ENCODE data around the gene MAPKAP1. TPM values are rescaled to one million over a fixed set of nuclear protein-coding genes. Genes with fewer than 3 reads are reported as not detected.
"Not testable (repeated sequence)": the region's sequence is repeated elsewhere in the genome, so short reads cannot be mapped to it uniquely, and the experiment has no call there.

Gene MAPKAP1
- total RNA-seq, 2 donors from 2014 or later = 83.7 to 115 TPM

GRCh38 chr9:125587819-125588460, 119.1 kb downstream of the MAPKAP1 start:
- H3K27ac Mint-ChIP-seq = no peak overlapping the region
- H3K27me3 Mint-ChIP-seq = no peaks in the 10 kb centered on the region
- H3K4me3 Mint-ChIP-seq = no peak overlapping the region
- H3K36me3 Mint-ChIP-seq = no peaks in the 10 kb centered on the region
- H3K4me1 Mint-ChIP-seq (ENCODE audit: low read depth in 2 of 2) = peaks cover 24 to 42% of the 10 kb centered on the region in 2 donors
- no peaks in the 10 kb centered on the region for H3K9me3 Mint-ChIP-seq
- DNase-seq (ENCODE audit: low spot score) = no peak
- ATAC-seq = no peak

GRCh38 chr9:125586172-125586511, 120.9 kb downstream of the MAPKAP1 start:
- no peaks in the 10 kb centered on the region for H3K27me3 Mint-ChIP-seq
- peaks cover 23 to 36% of the 10 kb centered on the region in 2 donors for H3K4me1 Mint-ChIP-seq (ENCODE audit: low read depth in 2 of 2)
- peaks cover 6% of the 10 kb centered on the region for H3K36me3 Mint-ChIP-seq
- ATAC-seq (no peak), DNase-seq (ENCODE audit: low spot score) (no peak)
- H3K4me3 Mint-ChIP-seq = no peak overlapping the region
- H3K27ac Mint-ChIP-seq = no peak overlapping the region
- H3K9me3 Mint-ChIP-seq = no peaks in the 10 kb centered on the region

- Mint-ChIP-seq H3K27ac (no peak overlapping the region), H3K4me3 (no peak overlapping the region), H3K27me3 (no peaks in the 10 kb centered on the region), H3K36me3 (peaks cover 10% of the 10 kb centered on the region), H3K9me3 (no peaks in the 10 kb centered on the region), H3K4me1 (ENCODE audit: low read depth in 2 of 2) (peaks cover 21 to 34% of the 10 kb centered on the region in 2 donors)
- ATAC-seq = no peak
- no peak for DNase-seq (ENCODE audit: low spot score)
Observed at GRCh38 chr9:125585503-125586171, 121.4 kb downstream of the MAPKAP1 start.

DNA sequence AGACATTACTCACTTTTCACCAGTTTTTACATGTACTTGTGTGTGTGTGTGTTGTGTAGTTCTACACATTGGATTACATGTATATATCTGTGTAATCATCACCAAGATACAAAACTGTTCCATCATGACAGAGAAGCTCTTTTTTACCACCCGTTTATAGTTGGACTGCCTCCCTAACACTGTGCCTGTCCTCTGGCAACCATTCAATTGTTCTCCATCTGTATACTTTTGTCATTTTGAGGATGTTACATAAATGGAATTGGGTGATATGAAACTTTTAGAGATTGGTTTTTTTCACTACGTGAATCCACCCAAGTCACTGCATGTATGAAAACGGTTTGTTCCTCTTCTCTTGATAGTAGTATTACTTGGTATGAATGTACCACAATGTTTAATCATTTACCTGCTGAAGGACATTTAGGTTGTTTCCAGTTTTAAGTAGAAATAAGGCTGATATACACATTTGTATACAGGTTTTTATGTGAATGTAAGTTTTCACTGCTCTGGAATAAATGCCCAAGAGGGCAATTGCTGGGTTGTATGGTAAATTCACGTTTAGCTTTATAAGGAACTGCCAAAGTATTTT, 126.2 kb downstream of the MAPKAP1 start:
- ATAC-seq (no peak), DNase-seq (ENCODE audit: low spot score) (no peak)
- H3K9me3 Mint-ChIP-seq = no peaks in the 10 kb centered on the region
- peaks cover 11% of the 10 kb centered on the region for H3K36me3 Mint-ChIP-seq
- no peak overlapping the region for H3K27ac Mint-ChIP-seq
- H3K4me1 Mint-ChIP-seq (ENCODE audit: low read depth in 2 of 2) = peaks cover 0 to 3% of the 10 kb centered on the region in 2 donors
- H3K4me3 Mint-ChIP-seq = no peak overlapping the region
- H3K27me3 Mint-ChIP-seq = no peaks in the 10 kb centered on the region

DNA sequence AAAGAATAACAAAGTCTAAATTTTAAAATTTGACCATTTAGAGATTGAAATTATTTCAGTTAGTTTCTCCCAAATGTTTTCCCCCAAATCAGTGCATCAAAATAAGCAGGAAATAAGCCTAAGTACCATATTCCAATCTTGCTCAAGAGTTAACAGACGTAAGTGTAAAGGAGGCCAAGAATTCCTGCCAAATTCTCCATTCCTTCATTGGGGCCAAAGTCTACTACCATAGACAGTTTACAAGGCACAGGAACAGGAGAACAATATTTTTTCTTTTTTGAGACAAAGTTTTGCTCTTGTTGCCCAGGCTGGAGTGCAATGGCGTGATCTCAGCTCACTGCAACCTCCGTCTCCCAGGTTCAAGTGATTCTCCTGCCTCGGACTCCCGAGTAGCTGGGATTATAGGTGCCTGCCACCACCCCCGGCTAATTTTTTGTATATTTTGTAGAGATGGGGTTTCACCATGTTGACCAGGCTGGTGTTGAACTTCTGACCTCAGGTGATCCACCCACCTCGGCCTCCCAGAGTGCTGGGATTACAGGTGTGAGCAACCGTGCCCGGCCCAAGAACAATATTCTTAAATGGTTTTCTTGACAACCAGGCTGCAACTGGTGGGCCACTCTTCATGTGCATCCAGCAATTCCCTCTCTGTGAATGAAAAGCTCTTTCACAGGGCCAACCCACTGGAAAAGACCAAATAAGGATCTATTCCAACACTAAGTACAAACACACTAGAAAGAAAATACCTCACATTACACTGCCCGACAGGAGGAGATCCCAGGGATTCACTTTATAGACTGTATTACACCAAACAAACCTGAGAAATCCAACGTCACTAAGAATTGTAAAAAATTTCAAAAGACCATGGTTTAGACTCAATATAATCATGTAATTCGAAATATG, 127.7 kb downstream of the MAPKAP1 start:
- H3K9me3 Mint-ChIP-seq = no peaks in the 10 kb centered on the region
- no peak for DNase-seq (ENCODE audit: low spot score)

GRCh38 chr9:125574126-125574877, 132.7 kb downstream of the MAPKAP1 start:
- H3K4me3 Mint-ChIP-seq = no peak overlapping the region
- DNase-seq (ENCODE audit: low spot score) (no peak), ATAC-seq (no peak)
- H3K27ac Mint-ChIP-seq = no peak overlapping the region
- peaks cover 0 to 15% of the 10 kb centered on the region in 2 donors for H3K4me1 Mint-ChIP-seq (ENCODE audit: low read depth in 2 of 2)
- peaks cover 4% of the 10 kb centered on the region for H3K9me3 Mint-ChIP-seq
- H3K27me3 Mint-ChIP-seq = no peaks in the 10 kb centered on the region
- H3K36me3 Mint-ChIP-seq = peaks cover 11% of the 10 kb centered on the region

More for the DNA sequence above, 127.7 kb downstream of the MAPKAP1 start:
- H3K4me1 Mint-ChIP-seq (ENCODE audit: low read depth in 2 of 2) = peaks cover 0 to 11% of the 10 kb centered on the region in 2 donors
- H3K4me3 Mint-ChIP-seq = no peak overlapping the region
- ATAC-seq = no peak
- H3K27ac Mint-ChIP-seq = no peak overlapping the region
- peaks cover 11% of the 10 kb centered on the region for H3K36me3 Mint-ChIP-seq
- no peaks in the 10 kb centered on the region for H3K27me3 Mint-ChIP-seq

DNA sequence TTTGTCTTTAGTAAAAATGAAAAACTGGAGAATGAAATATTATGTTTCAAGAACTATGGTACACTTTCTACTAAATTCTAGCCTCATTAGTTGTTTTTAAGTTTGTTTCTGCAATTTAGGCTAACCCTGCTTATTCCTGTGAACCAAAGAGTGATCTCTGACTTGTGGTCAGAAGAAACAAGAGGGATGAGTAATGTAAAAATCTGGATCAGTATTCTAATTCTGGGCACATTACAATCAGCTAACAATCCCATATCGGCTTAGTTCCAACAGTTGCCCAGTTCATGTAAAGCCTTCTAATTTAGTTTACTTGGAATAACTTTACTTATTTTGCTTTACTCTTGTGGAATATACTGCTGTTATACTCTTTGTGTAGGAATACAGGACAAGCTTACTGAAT, 134.5 kb downstream of the MAPKAP1 start:
- not testable (repeated sequence) for ATAC-seq; H3K27me3 Mint-ChIP-seq; H3K27ac Mint-ChIP-seq; DNase-seq (ENCODE audit: low spot score); H3K4me3 Mint-ChIP-seq; H3K9me3 Mint-ChIP-seq
- Mint-ChIP-seq H3K4me1 (ENCODE audit: low read depth in 2 of 2) (peaks cover 0 to 19% of the 10 kb centered on the region in 2 donors), H3K36me3 (peaks cover 11% of the 10 kb centered on the region)

DNA sequence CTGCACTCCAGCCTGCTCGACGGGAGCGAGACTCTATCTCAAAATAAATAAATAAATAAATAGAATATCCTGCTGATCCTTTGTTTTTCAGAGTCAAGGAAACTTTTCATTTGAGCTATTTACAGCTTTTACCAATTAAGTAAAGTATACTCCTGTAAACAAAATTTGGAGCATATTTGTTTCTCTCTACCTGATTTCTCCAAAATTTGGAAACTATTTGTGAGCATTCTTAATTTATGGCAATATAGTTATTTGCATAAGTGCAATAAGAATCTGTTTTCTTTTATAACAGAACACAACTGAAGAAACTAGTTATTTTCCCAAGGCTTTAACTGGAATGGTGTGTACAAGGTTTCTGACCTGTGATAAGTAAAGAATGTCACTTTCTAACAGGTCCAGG, 135.2 kb downstream of the MAPKAP1 start:
- ATAC-seq; H3K27ac Mint-ChIP-seq; H3K9me3 Mint-ChIP-seq; H3K4me3 Mint-ChIP-seq; DNase-seq (ENCODE audit: low spot score); H3K27me3 Mint-ChIP-seq: not testable (repeated sequence)
- Mint-ChIP-seq H3K36me3 (peaks cover 11% of the 10 kb centered on the region), H3K4me1 (ENCODE audit: low read depth in 2 of 2) (peaks cover 2 to 22% of the 10 kb centered on the region in 2 donors)

DNA sequence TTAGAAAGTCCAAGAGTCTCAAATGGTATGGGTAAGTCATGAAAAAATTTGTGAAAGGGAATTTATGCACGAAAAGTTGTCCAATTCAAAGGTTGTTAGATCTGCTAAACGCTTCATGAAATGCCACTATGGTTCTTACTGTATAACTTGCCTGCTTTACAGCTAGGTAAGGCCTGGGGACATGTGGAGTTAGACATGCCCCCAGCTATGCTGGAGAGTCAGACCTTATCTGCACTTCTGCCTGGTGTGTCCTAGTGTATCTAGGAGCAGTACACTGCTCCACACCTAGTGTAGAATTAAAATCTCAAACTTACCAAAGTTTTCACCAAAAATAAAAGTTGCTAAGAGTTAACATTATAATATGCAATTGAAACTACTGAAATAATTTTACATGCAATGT, 136.8 kb downstream of the MAPKAP1 start:
- H3K36me3 Mint-ChIP-seq = peaks cover 11% of the 10 kb centered on the region
- no peak overlapping the region for H3K27ac Mint-ChIP-seq
- H3K4me3 Mint-ChIP-seq = no peak overlapping the region
- peaks cover 6 to 19% of the 10 kb centered on the region in 2 donors for H3K4me1 Mint-ChIP-seq (ENCODE audit: low read depth in 2 of 2)
- ATAC-seq (no peak), DNase-seq (ENCODE audit: low spot score) (no peak)
- peaks cover 4% of the 10 kb centered on the region for H3K9me3 Mint-ChIP-seq
- no peaks in the 10 kb centered on the region for H3K27me3 Mint-ChIP-seq

GRCh38 chr9:125568621-125569020, 138.4 kb downstream of the MAPKAP1 start:
- ATAC-seq (no peak), DNase-seq (ENCODE audit: low spot score) (no peak)
- Mint-ChIP-seq H3K4me1 (ENCODE audit: low read depth in 2 of 2) (peaks cover 6 to 13% of the 10 kb centered on the region in 2 donors), H3K4me3 (no peak overlapping the region), H3K27ac (no peak overlapping the region), H3K9me3 (peaks cover 3% of the 10 kb centered on the region), H3K36me3 (peaks cover 9% of the 10 kb centered on the region), H3K27me3 (no peaks in the 10 kb centered on the region)

DNA sequence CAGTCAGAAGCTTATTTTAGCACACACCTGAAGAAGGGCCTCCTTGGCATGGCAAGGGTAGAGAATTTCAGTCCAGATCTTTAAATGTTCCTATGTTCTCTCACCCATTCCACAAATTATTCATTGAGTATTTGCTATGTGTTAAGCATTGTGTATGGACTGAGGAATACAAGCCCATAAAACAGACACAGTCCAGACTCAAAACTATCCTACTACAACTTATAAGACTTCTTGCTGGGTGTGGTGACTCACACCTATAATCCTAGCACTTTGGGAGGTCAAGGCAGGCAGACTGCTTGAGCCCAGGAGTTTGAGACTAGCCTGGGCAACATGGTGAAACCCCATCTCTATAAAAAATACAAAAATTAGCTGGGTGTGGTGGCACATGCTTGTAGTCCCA, 141.0 kb downstream of the MAPKAP1 start:
- not testable (repeated sequence) for H3K27ac Mint-ChIP-seq; H3K27me3 Mint-ChIP-seq; DNase-seq (ENCODE audit: low spot score); H3K36me3 Mint-ChIP-seq; ATAC-seq; H3K4me3 Mint-ChIP-seq; H3K9me3 Mint-ChIP-seq
- H3K4me1 Mint-ChIP-seq (ENCODE audit: low read depth in 2 of 2) = peaks cover 17 to 20% of the 10 kb centered on the region in 2 donors

DNA sequence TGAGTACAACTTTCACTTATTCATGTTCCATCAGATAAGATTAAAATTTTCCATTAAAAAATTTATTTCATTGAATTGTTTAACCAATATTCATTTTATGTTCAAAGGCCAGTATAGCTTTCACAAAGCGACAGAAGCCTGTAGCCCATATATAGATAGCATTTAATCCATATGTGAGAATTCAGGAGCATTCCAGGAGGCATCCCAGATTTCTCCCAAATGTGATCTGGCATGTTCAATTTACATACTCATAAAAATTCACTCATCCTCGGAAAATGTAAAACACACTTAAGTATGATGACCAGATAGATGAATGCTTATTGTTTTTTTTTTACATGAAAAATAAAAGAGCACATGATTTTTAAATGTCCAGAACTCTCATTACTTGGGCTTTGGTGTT, 141.9 kb downstream of the MAPKAP1 start:
- ATAC-seq (no peak), DNase-seq (ENCODE audit: low spot score) (no peak)
- H3K9me3 Mint-ChIP-seq = no peaks in the 10 kb centered on the region
- no peak overlapping the region for H3K27ac Mint-ChIP-seq
- peaks cover 17 to 20% of the 10 kb centered on the region in 2 donors for H3K4me1 Mint-ChIP-seq (ENCODE audit: low read depth in 2 of 2)
- H3K27me3 Mint-ChIP-seq = no peaks in the 10 kb centered on the region
- no peaks in the 10 kb centered on the region for H3K36me3 Mint-ChIP-seq
- H3K4me3 Mint-ChIP-seq = no peak overlapping the region

GRCh38 chr9:125564631-125565030, 142.4 kb downstream of the MAPKAP1 start:
- H3K36me3 Mint-ChIP-seq = no peaks in the 10 kb centered on the region
- H3K9me3 Mint-ChIP-seq = no peaks in the 10 kb centered on the region
- no peak overlapping the region for H3K27ac Mint-ChIP-seq
- DNase-seq (ENCODE audit: low spot score) (no peak), ATAC-seq (no peak)
- no peaks in the 10 kb centered on the region for H3K27me3 Mint-ChIP-seq
- H3K4me1 Mint-ChIP-seq (ENCODE audit: low read depth in 2 of 2) = peaks cover 17 to 20% of the 10 kb centered on the region in 2 donors
- no peak overlapping the region for H3K4me3 Mint-ChIP-seq
